Measurements from ENCODE around the gene SYT1.

The SYT1 gene

DNA sequence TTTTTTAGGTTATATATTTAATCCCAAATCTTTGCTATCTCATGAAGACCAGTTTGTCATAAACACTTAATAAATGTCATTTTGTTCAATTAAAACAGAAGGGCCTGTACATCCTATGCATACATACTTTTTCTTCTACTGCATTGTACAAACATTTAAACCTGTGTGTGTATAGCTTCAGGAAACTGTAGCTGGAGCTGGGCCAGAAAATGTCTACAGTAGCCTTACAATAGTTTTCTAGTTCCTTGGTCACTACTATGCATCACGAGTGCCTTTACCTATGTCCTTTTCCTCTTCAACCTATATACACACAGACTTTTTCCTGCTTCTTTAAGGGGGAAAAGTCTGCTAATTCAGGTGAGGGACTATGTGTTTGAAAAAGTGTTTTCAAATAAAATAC, 523.4 kb downstream of the SYT1 start:
- H3K4me1 ChIP-seq (ENCODE audit: control insufficient read depth, insufficient read depth, low read length), result no peaks in the 10 kb centered on the region
- H3K27me3 ChIP-seq (ENCODE audit: control insufficient read depth, insufficient read depth, low read length), result no peaks in the 10 kb centered on the region
- H3K27ac ChIP-seq (ENCODE audit: low read depth, low read length), result no peak overlapping the region
- no peak overlapping the region for H3K9ac ChIP-seq (ENCODE audit: low read length)
- H3K36me3 ChIP-seq (ENCODE audit: control insufficient read depth, insufficient read depth, low read length), result no peaks in the 10 kb centered on the region
- H3K4me3 ChIP-seq (ENCODE audit: low read depth, low read length), result no peak overlapping the region
- H3K9me3 ChIP-seq (ENCODE audit: control insufficient read depth, insufficient read depth, low read depth, low read length), result no peaks in the 10 kb centered on the region

DNA sequence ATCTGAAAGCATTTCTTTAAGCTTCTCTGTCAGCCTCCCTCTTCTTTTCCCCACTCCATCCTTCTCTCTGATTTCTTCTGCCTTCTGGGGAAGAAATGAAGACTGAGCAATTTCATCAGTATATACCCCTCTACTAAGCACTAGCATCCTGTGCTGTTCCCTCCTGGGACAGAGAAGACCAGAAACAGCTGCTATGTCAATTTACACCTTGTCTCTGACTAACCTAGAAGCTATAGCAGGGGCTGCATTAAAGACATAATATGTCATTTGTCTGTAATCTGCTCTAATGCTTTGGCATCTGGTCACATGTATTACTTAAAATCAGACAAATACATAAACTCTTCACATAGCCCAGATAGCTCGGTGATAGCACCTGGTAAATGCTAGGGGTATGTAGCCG, 529.3 kb downstream of the SYT1 start:
- Histone ChIP-seq H3K27ac (ENCODE audit: low read depth, low read length) (no peak overlapping the region), H3K4me3 (ENCODE audit: low read depth, low read length) (no peak overlapping the region), H3K36me3 (ENCODE audit: control insufficient read depth, insufficient read depth, low read length) (no peaks in the 10 kb centered on the region), H3K9me3 (ENCODE audit: control insufficient read depth, insufficient read depth, low read depth, low read length) (no peaks in the 10 kb centered on the region), H3K27me3 (ENCODE audit: control insufficient read depth, insufficient read depth, low read length) (no peaks in the 10 kb centered on the region), H3K9ac (ENCODE audit: low read length) (no peak overlapping the region), H3K4me1 (ENCODE audit: control insufficient read depth, insufficient read depth, low read length) (no peaks in the 10 kb centered on the region)

DNA sequence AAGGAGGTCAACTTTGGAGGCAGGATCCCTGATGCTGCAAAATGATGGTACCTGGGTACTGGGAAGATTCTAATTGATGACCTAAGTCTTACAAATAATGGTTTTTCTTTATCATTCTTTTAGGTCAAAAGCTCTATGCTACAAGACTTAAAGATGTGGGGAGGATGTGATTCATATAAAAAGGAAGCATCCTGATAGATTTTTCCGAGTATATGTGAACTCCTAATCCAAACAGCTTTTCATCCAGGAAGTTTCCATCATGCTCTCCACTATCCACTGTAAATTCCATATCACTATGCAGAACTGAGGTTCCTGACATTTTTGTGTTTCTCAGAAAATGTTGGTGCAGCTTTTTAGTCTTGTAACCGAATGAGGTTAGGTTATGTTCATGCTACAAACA, 533.0 kb downstream of the SYT1 start:
- H3K36me3 ChIP-seq (ENCODE audit: control insufficient read depth, insufficient read depth, low read length), result no peaks in the 10 kb centered on the region
- H3K9me3 ChIP-seq (ENCODE audit: control insufficient read depth, insufficient read depth, low read depth, low read length), result no peaks in the 10 kb centered on the region
- H3K4me1 ChIP-seq (ENCODE audit: control insufficient read depth, insufficient read depth, low read length), result peaks cover 5% of the 10 kb centered on the region; the same call in 1 of the 2 replicates
- H3K4me3 ChIP-seq (ENCODE audit: low read depth, low read length), result no peak overlapping the region
- no peak overlapping the region for H3K9ac ChIP-seq (ENCODE audit: low read length)
- no peak overlapping the region for H3K27ac ChIP-seq (ENCODE audit: low read depth, low read length)
- H3K27me3 ChIP-seq (ENCODE audit: control insufficient read depth, insufficient read depth, low read length), result no peaks in the 10 kb centered on the region

DNA sequence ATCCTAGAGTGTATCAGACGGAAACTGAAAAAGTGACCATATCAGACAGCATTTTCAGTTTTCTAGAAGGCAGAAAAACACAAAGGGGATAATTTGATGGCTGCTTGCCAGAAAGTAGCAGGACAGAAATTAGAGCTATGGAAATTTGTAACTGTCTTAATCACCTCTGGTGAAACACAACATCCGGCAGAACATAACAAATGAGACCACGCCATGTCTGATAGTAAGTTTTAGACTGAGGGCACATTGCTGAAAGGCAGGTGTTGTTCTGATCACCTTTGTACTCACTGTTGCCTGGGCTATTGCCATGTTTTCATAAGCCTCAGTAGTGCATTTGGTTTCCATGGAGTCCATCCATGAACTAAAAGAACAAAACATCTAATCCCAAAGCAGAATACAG, 535.9 kb downstream of the SYT1 start:
- no peak overlapping the region for H3K4me3 ChIP-seq (ENCODE audit: low read depth, low read length)
- no peak overlapping the region for H3K9ac ChIP-seq (ENCODE audit: low read length)
- H3K9me3 ChIP-seq (ENCODE audit: control insufficient read depth, insufficient read depth, low read depth, low read length), result no peaks in the 10 kb centered on the region
- H3K36me3 ChIP-seq (ENCODE audit: control insufficient read depth, insufficient read depth, low read length), result no peaks in the 10 kb centered on the region
- no peak overlapping the region for H3K27ac ChIP-seq (ENCODE audit: low read depth, low read length)
- H3K27me3 ChIP-seq (ENCODE audit: control insufficient read depth, insufficient read depth, low read length), result no peaks in the 10 kb centered on the region
- H3K4me1 ChIP-seq (ENCODE audit: control insufficient read depth, insufficient read depth, low read length), result peaks cover 16% of the 10 kb centered on the region

DNA sequence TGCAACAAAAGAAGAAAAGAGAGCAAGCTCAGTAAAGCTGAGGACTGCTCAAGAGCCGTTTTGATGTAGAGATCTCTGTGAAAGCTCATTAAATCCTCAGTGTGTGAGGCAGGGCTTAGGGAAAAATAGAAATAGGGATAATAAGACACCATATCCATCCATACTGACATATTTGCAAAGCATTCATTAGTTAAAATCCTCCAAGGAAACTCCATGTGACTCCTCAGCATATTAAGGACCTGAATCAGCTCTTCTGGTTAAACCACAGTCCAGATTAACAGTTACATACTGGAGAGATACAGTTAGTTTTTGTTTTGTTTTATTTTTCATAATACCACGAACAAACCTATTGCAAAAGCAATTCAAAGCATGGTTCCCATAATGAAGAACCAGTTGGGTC, 538.0 kb downstream of the SYT1 start:
- Histone ChIP-seq H3K4me1 (ENCODE audit: control insufficient read depth, insufficient read depth, low read length) (peaks cover 16% of the 10 kb centered on the region), H3K27ac (ENCODE audit: low read depth, low read length) (no peak overlapping the region), H3K27me3 (ENCODE audit: control insufficient read depth, insufficient read depth, low read length) (no peaks in the 10 kb centered on the region), H3K36me3 (ENCODE audit: control insufficient read depth, insufficient read depth, low read length) (no peaks in the 10 kb centered on the region), H3K9me3 (ENCODE audit: control insufficient read depth, insufficient read depth, low read depth, low read length) (no peaks in the 10 kb centered on the region), H3K4me3 (ENCODE audit: low read depth, low read length) (no peak overlapping the region), H3K9ac (ENCODE audit: low read length) (no peak overlapping the region)

DNA sequence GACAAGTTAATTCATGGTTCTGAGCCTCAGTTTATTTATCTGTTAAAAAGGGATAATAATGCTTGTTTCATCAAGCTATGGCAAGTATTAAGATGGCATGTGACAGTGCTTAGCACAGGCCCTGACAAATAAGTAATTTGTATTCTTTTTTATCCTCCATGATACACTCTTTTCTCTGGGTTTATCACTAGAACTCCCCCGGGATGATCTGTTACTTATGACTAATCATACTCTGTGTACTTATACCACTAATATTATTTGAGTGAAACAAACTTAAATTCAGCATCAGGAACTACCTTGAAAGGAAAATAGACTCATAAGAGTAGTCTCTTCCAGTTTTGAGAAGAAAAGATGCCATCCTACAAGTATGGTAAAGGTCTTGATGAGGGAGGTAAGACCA, 542.4 kb downstream of the SYT1 start:
- H3K4me3 ChIP-seq (ENCODE audit: low read depth, low read length), result no peak overlapping the region
- H3K27ac ChIP-seq (ENCODE audit: low read depth, low read length), result no peak overlapping the region
- no peaks in the 10 kb centered on the region for H3K27me3 ChIP-seq (ENCODE audit: control insufficient read depth, insufficient read depth, low read length)
- H3K9me3 ChIP-seq (ENCODE audit: control insufficient read depth, insufficient read depth, low read depth, low read length), result no peaks in the 10 kb centered on the region
- H3K4me1 ChIP-seq (ENCODE audit: control insufficient read depth, insufficient read depth, low read length), result peaks cover 36% of the 10 kb centered on the region
- no peak overlapping the region for H3K9ac ChIP-seq (ENCODE audit: low read length)
- H3K36me3 ChIP-seq (ENCODE audit: control insufficient read depth, insufficient read depth, low read length), result no peaks in the 10 kb centered on the region

DNA sequence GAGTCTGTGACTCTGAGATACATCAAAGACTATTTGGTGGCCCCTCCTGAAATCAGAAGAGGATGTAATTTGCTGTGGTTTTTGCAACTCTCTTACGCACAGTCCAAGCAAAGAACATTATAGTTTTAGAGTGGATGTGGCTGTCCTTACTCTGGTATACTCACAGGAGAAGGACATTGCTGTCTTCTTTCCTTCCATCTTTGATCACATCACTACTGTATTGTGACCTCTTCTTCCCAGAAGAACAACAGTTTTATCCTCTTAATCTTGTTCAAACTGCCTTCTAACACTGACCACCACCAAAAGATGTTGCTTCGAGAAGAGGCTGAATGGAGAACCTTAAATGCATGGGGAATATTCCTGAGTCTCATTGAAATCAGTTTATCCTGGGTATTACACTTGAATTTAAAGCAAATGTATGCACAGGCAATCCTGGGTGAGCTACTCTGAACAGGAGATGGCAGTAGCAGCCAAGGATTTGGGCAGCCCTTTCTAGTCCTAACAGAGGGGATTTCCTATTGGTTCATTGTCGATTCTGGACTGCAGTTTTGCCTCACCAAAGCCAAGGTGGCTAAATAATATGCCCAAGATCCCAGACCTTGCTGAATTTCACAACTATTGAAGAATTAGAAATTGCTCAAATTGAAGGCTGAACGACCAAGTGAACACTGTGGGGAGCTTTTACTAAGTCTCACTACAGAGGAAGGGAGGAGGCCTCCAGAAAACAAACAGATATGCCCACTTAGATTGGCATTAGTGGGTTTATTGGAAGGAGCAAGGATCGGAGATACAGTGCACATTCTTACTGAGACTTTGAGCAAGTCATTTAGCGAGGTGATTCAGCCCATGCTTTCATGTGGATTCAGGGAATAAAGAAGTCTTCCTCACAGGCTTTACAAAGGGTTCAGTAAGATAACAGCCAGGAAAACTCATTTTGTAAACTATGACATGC, 543.4 kb downstream of the SYT1 start:
- no peaks in the 10 kb centered on the region for H3K9me3 ChIP-seq (ENCODE audit: control insufficient read depth, insufficient read depth, low read depth, low read length)
- no peaks in the 10 kb centered on the region for H3K27me3 ChIP-seq (ENCODE audit: control insufficient read depth, insufficient read depth, low read length)
- peak overlapping the region; percentile 81; the same call in 1 of the 2 replicates for H3K27ac ChIP-seq (ENCODE audit: low read depth, low read length)
- H3K4me3 ChIP-seq (ENCODE audit: low read depth, low read length), result no peak overlapping the region
- H3K9ac ChIP-seq (ENCODE audit: low read length), result peak overlapping the region; percentile 2
- H3K4me1 ChIP-seq (ENCODE audit: control insufficient read depth, insufficient read depth, low read length), result peaks cover 28% of the 10 kb centered on the region
- H3K36me3 ChIP-seq (ENCODE audit: control insufficient read depth, insufficient read depth, low read length), result no peaks in the 10 kb centered on the region

DNA sequence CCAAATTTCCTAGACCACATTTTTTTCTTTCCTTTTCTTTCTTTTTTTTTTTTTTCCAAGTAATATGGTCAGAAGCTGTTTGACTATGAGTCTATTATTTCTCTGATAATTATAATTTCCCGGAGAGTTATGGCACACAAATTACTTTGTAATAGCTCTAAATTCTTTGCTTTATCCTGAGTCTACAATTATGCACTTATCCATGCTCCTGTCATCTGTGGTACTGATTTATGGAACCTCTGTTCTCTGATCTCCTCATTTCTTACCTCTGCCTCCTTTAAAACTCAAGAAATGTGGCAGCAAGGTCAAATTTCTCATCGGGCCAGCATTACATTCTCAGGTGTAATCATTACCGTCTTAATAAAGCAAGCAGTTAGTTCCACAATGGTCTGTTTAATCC, 544.1 kb downstream of the SYT1 start:
- Histone ChIP-seq H3K9ac (ENCODE audit: low read length) (peak overlapping the region; percentile 27), H3K4me1 (ENCODE audit: control insufficient read depth, insufficient read depth, low read length) (peaks cover 21% of the 10 kb centered on the region), H3K36me3 (ENCODE audit: control insufficient read depth, insufficient read depth, low read length) (no peaks in the 10 kb centered on the region), H3K4me3 (ENCODE audit: low read depth, low read length) (no peak overlapping the region), H3K27ac (ENCODE audit: low read depth, low read length) (peak overlapping the region; percentile 81; the same call in 1 of the 2 replicates), H3K9me3 (ENCODE audit: control insufficient read depth, insufficient read depth, low read depth, low read length) (no peaks in the 10 kb centered on the region), H3K27me3 (ENCODE audit: control insufficient read depth, insufficient read depth, low read length) (no peaks in the 10 kb centered on the region)

DNA sequence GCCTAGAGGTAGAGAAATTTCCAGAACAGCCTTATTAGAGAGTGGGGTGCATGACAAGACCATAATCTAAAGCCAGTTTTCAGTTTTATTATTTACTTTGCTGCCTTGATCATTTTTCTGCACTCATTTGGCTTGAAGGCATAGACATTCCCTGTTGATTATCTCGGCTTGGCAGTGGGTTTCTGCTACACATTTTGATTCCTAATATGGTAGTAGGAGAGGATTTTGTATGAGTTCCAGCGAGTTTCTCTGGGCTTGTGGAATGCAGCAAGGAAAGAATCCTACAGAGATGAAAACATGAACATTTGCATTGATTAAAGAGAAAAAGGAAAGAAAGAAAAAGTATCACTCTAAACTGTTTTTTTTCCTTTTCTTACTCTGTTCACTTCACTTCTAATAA, 545.0 kb downstream of the SYT1 start:
- H3K36me3 ChIP-seq (ENCODE audit: control insufficient read depth, insufficient read depth, low read length), result no peaks in the 10 kb centered on the region
- H3K4me1 ChIP-seq (ENCODE audit: control insufficient read depth, insufficient read depth, low read length), result peaks cover 21% of the 10 kb centered on the region
- H3K9ac ChIP-seq (ENCODE audit: low read length), result peak overlapping the region; percentile 56
- H3K27me3 ChIP-seq (ENCODE audit: control insufficient read depth, insufficient read depth, low read length), result no peaks in the 10 kb centered on the region
- H3K9me3 ChIP-seq (ENCODE audit: control insufficient read depth, insufficient read depth, low read depth, low read length), result no peaks in the 10 kb centered on the region
- peak overlapping the region; percentile 81 for H3K27ac ChIP-seq (ENCODE audit: low read depth, low read length)
- no peak overlapping the region for H3K4me3 ChIP-seq (ENCODE audit: low read depth, low read length)

DNA sequence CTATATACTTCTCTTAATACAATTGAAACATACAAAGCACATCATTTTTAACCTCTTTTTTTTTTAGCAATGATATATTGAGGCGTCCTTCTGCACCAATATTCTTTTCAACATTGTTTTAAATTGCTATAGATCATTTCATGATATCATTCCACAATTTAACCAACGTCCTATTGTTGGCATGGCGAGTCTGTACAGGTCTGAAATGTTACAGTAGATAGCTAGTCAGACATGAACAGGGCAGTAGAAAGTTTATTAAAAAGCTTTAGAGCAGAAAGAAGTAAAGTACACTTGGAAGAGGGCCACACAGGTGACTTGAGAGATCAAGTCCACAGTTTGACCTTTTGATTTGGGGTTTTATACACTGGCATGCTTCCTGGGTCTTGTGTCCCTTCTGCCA, 547.2 kb downstream of the SYT1 start:
- Histone ChIP-seq H3K36me3 (ENCODE audit: control insufficient read depth, insufficient read depth, low read length) (no peaks in the 10 kb centered on the region), H3K27ac (ENCODE audit: low read depth, low read length) (no peak overlapping the region), H3K9ac (ENCODE audit: low read length) (no peak overlapping the region), H3K27me3 (ENCODE audit: control insufficient read depth, insufficient read depth, low read length) (no peaks in the 10 kb centered on the region), H3K4me3 (ENCODE audit: low read depth, low read length) (no peak overlapping the region), H3K9me3 (ENCODE audit: control insufficient read depth, insufficient read depth, low read depth, low read length) (no peaks in the 10 kb centered on the region), H3K4me1 (ENCODE audit: control insufficient read depth, insufficient read depth, low read length) (peaks cover 34% of the 10 kb centered on the region)

DNA sequence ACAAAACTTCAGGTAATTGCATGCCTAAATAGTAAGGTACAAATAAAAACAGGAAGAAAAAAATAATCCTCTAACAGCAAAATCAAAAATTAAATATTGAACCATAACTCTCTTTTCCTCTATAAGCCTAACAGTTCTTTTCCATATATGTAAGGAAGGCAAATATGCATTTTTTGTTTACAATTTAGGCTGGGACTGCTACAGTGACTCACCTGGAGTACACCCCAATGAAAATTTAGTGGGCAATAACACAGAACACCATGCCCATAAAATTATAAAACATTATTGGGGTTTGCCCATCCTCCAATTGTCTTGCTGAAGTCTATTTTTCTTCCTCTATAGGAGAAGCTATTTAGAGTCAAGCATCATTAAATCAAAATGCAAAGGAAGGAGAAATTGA, 549.2 kb downstream of the SYT1 start:
- Histone ChIP-seq H3K4me1 (ENCODE audit: control insufficient read depth, insufficient read depth, low read length) (peaks cover 33% of the 10 kb centered on the region), H3K27ac (ENCODE audit: low read depth, low read length) (no peak overlapping the region), H3K4me3 (ENCODE audit: low read depth, low read length) (no peak overlapping the region), H3K9me3 (ENCODE audit: control insufficient read depth, insufficient read depth, low read depth, low read length) (no peaks in the 10 kb centered on the region), H3K36me3 (ENCODE audit: control insufficient read depth, insufficient read depth, low read length) (no peaks in the 10 kb centered on the region), H3K27me3 (ENCODE audit: control insufficient read depth, insufficient read depth, low read length) (no peaks in the 10 kb centered on the region), H3K9ac (ENCODE audit: low read length) (no peak overlapping the region)
